ENCODE results near the gene CHST12.

DNA sequence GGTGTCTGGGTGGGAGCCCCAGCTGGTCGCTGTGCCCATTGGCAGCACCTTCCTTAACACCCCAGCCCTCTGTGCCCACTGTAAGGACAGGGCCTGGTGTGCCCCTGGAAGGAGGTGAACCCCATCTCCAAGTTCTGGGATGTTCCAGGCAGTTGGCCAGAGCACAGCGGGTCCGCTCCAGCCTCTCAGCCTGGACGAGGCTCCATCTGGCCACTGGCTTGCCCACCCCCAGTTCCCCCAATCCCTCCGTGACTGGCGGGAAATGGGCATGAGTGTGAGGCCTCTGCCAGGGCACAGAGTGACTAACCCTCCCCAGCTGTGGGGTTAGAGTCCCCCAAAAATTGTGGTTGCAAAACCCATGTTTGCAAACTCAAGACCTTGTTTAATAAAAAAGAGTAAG lies 57.2 kb downstream of the CHST12 start:
- TF ChIP-seq CTCF (IDR thresholded peaks at IDR 0.05; ENCODE audit: low read length) (no peak), EZH2 (optimal IDR thresholded peaks at IDR 0.05; ENCODE audit: low read depth, low read length) (no peak)

Data from MM.1S (cell line).